H9 (cell line): ENCODE results near the gene TUB. TPM values are rescaled to one million over a fixed set of nuclear protein-coding genes. Genes with fewer than 3 reads are reported as not detected.

Experiments
- DNase-seq: peaks from one replicate; pipeline ENCODE4 v3.0.0-alpha.2; 2017
- H2AFZ ChIP-seq: one replicate; pipeline ENCODE4 v1.6.1; 2013; ENCODE audit warnings: mild to moderate bottlenecking, low read length, control low read depth, moderate library complexity
- H2AK5ac ChIP-seq: 2 replicates; pipeline ENCODE4 v1.6.1; 2013; ENCODE audit warnings: low read length, control low read depth, mixed read lengths; ENCODE audit not compliant: insufficient read length
- H2BK120ac ChIP-seq: one replicate; pipeline ENCODE4 v1.6.1; 2013; ENCODE audit warnings: low read depth, mild to moderate bottlenecking, low read length, control low read depth, inconsistent platforms; ENCODE audit not compliant: poor library complexity, severe bottlenecking
- H2BK12ac ChIP-seq: 2 replicates; pipeline ENCODE4 v1.6.1; 2013; ENCODE audit warnings: low read length, control low read depth, mixed read lengths, low read depth; ENCODE audit not compliant: insufficient read length
- H2BK15ac ChIP-seq: 2 replicates; pipeline ENCODE4 v1.6.1; 2013; ENCODE audit warnings: low read depth, low read length, control low read depth
- H2BK20ac ChIP-seq: one replicate; pipeline ENCODE4 v1.6.1; 2013; ENCODE audit warnings: low read depth, mild to moderate bottlenecking, low read length, control low read depth, inconsistent platforms; ENCODE audit not compliant: poor library complexity, severe bottlenecking
- H2BK5ac ChIP-seq: 2 replicates; pipeline ENCODE4 v1.6.1; 2013; ENCODE audit warnings: low read length, control low read depth, mixed read lengths; ENCODE audit not compliant: insufficient read length
- H3K14ac ChIP-seq: 2 replicates; pipeline ENCODE4 v1.6.1; 2013; ENCODE audit warnings: low read length, control low read depth; ENCODE audit not compliant: insufficient read depth
- H3K18ac ChIP-seq: 2 replicates; pipeline ENCODE4 v1.6.1; 2013; ENCODE audit warnings: low read depth, mild to moderate bottlenecking, mixed read lengths, low read length, control low read depth; ENCODE audit not compliant: insufficient read length
- H3K23ac ChIP-seq: 2 replicates; pipeline ENCODE4 v1.6.1; 2013; ENCODE audit warnings: low read length, control low read depth, mixed read lengths, low read depth; ENCODE audit not compliant: insufficient read length
- H3K23me2 ChIP-seq: 2 replicates; pipeline ENCODE4 v1.6.1; 2013; ENCODE audit warnings: low read depth, mild to moderate bottlenecking, mixed read lengths, low read length, control low read depth; ENCODE audit not compliant: insufficient read length, poor library complexity, severe bottlenecking
- H3K27ac ChIP-seq: 2 replicates; pipeline ENCODE4 v1.5.1; 2013; ENCODE audit warnings: low read length, control low read depth, mixed read lengths, low read depth; ENCODE audit not compliant: insufficient read length
- H3K27me3 ChIP-seq: 2 replicates; pipeline ENCODE4 v1.6.1; 2013; ENCODE audit warnings: low read length, control low read depth, inconsistent platforms; ENCODE audit not compliant: insufficient read depth
- H3K4ac ChIP-seq: 2 replicates; pipeline ENCODE4 v1.6.1; 2013; ENCODE audit warnings: low read depth, mild to moderate bottlenecking, control low read depth, inconsistent platforms, low read length, moderate library complexity
- H3K4me1 ChIP-seq: 2 replicates; pipeline ENCODE4 v1.6.1; 2013; ENCODE audit warnings: low read length, control low read depth, inconsistent platforms; ENCODE audit not compliant: insufficient read depth
- H3K4me2 ChIP-seq: 2 replicates; pipeline ENCODE4 v1.6.1; 2013; ENCODE audit warnings: low read length, control low read depth, mixed read lengths; ENCODE audit not compliant: insufficient read length, insufficient read depth
- H3K56ac ChIP-seq: 2 replicates; pipeline ENCODE4 v1.6.1; 2013; ENCODE audit warnings: low read depth, mild to moderate bottlenecking, mixed read lengths, low read length, control low read depth; ENCODE audit not compliant: insufficient read length
- H3K79me1 ChIP-seq: 2 replicates; pipeline ENCODE4 v1.6.1; 2013; ENCODE audit warnings: low read depth, mild to moderate bottlenecking, moderate library complexity, low read length, control low read depth, inconsistent platforms; ENCODE audit not compliant: insufficient read depth, poor library complexity, severe bottlenecking
- H3K79me2 ChIP-seq: 2 replicates; pipeline ENCODE4 v1.6.1; 2013; ENCODE audit warnings: low read length, control low read depth, inconsistent platforms; ENCODE audit not compliant: insufficient read depth
- H3K9ac ChIP-seq: 2 replicates; pipeline ENCODE4 v1.6.1; 2013; ENCODE audit warnings: low read length, control low read depth, mixed read lengths; ENCODE audit not compliant: insufficient read length; ENCODE audit errors: extremely low read depth
- H3K9me3 ChIP-seq: one replicate; pipeline ENCODE4 v1.6.1; 2013; ENCODE audit warnings: low read depth, low read length, inconsistent platforms; ENCODE audit not compliant: control insufficient read depth
- H3T11ph ChIP-seq: one replicate; pipeline ENCODE4 v1.6.1; 2013; ENCODE audit warnings: mild to moderate bottlenecking, low read length, control low read depth, inconsistent platforms
- H4K20me1 ChIP-seq: one replicate; pipeline ENCODE4 v1.6.1; 2013; ENCODE audit not compliant: control insufficient read depth, insufficient read length, insufficient read depth
- H4K5ac ChIP-seq: 2 replicates; pipeline ENCODE4 v1.6.1; 2013; ENCODE audit warnings: low read depth, mild to moderate bottlenecking, mixed read lengths, low read length, control low read depth; ENCODE audit not compliant: insufficient read length
- H4K8ac ChIP-seq: replicated peaks from 2 replicates; pipeline ENCODE4 v1.6.1; 2013; ENCODE audit warnings: low read length, control low read depth, mixed read lengths, low read depth; ENCODE audit not compliant: insufficient read length
- H4K91ac ChIP-seq: 2 replicates; pipeline ENCODE4 v1.6.1; 2013; ENCODE audit warnings: low read depth, mild to moderate bottlenecking, moderate library complexity, mixed read lengths, low read length, control low read depth; ENCODE audit not compliant: insufficient read length
- H3K27ac Mint-ChIP-seq, 3 experiments: 2 replicates in 2 of 3; 3 replicates in 1 of 3; pipeline ENCODE4 v1.8.0; 2020 to 2021; ENCODE audit warnings: mixed read lengths in 3 of 3, mild to moderate bottlenecking in 1 of 3, moderate library complexity in 1 of 3
- H3K27me3 Mint-ChIP-seq: 2 replicates; pipeline ENCODE4 v1.8.0; 2021; ENCODE audit warnings: low read depth, mild to moderate bottlenecking, moderate library complexity, mixed read lengths
- H3K36me3 Mint-ChIP-seq, 3 experiments: 2 replicates in 2 of 3; 3 replicates in 1 of 3; pipeline ENCODE4 v1.8.0; 2020 to 2021; ENCODE audit warnings: low read depth in 3 of 3, mixed read lengths in 3 of 3; ENCODE audit not compliant: insufficient read depth in 1 of 3
- H3K4me1 Mint-ChIP-seq, 2 experiments: 2 replicates each; pipeline ENCODE4 v1.8.0; 2020; ENCODE audit warnings: mixed read lengths in 2 of 2
- H3K4me3 Mint-ChIP-seq, 2 experiments: 2 replicates in 1 of 2; 3 replicates in 1 of 2; pipeline ENCODE4 v1.8.0; 2020 to 2021; ENCODE audit warnings: mild to moderate bottlenecking in 2 of 2, mixed read lengths in 2 of 2, moderate library complexity in 1 of 2
- H3K9me3 Mint-ChIP-seq, 2 experiments: 2 replicates in 1 of 2; 3 replicates in 1 of 2; pipeline ENCODE4 v1.8.0; 2020; ENCODE audit warnings: mild to moderate bottlenecking in 2 of 2, mixed read lengths in 2 of 2, moderate library complexity in 1 of 2
- total RNA-seq: library from RNA; stranded (reverse); gene quantifications from 2 replicates; pipeline ENCODE4 v1.2.1, GENCODE V29; 2021
- TF ChIP-seq, protein P1 (sequence below): fragments of 200-600 bp; sonication (generic); conservative IDR thresholded peaks from 3 replicates; pipeline ENCODE4 v1.8.0; 2021; ENCODE audit warnings: antibody characterized with exemption, mild to moderate bottlenecking

TUB gene
- total RNA-seq, 1 experiment from 2014 or later: 14.8 TPM

DNA sequence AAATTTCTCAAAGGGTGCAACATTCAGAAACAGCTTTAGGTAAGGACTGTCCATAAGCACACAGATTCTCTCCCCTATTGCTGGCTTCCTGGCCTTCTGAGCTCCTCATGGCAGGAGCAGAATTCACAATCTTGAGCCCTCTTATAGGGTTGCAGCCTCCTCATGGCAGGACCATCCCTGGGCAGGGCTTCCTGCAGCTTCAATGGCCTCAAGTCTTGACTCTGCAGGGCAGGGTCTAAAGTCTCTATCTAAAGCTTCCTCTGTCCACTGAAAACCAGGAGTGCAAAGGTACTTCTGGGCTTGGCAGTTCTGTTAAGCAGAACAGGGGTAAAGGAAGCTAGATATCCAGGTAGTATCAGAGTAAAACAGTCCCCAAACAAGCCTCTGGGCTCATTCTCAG is 28.7 kb downstream of the TUB start:
- no peak for DNase-seq

More for the DNA sequence above, 28.7 kb downstream of the TUB start:
- Histone ChIP-seq H3K9ac (no peak overlapping the region), H3K9me3 (no peaks in the 10 kb centered on the region), H3K27me3 (no peaks in the 10 kb centered on the region), H3K4ac (no peak overlapping the region), H2AFZ (no peak overlapping the region), H3K56ac (no peak overlapping the region), H4K91ac (no peak overlapping the region), H3K4me2 (no peak overlapping the region), H4K8ac (no peak overlapping the region), H3K4me1 (no peaks in the 10 kb centered on the region), H3K23ac (no peak overlapping the region), H3K79me1 (no peaks in the 10 kb centered on the region), H3K27ac (no peak overlapping the region), H3T11ph (no peak overlapping the region), H3K14ac (no peak overlapping the region), H2BK12ac (no peak overlapping the region), H2BK5ac (no peak overlapping the region), H2BK120ac (no peak overlapping the region), H3K79me2 (peaks cover 2% of the 10 kb centered on the region; the same call in 1 of the 2 replicates), H4K5ac (no peak overlapping the region), H3K18ac (no peak overlapping the region), H2BK15ac (no peak overlapping the region), H4K20me1 (no peaks in the 10 kb centered on the region), H2AK5ac (no peak overlapping the region), H2BK20ac (no peak overlapping the region), H3K23me2 (no peaks in the 10 kb centered on the region)
- H3K36me3 Mint-ChIP-seq: peaks cover 4 to 43% (median 23%) of the 10 kb centered on the region in 3 experiments; a peak in 5 of 7 replicates
- H3K27ac Mint-ChIP-seq: no peak overlapping the region
- H3K4me1 Mint-ChIP-seq: no peaks in the 10 kb centered on the region
- H3K27me3 Mint-ChIP-seq: no peaks in the 10 kb centered on the region
- no peak overlapping the region for H3K4me3 Mint-ChIP-seq
- no peaks in the 10 kb centered on the region for H3K9me3 Mint-ChIP-seq
- TF ChIP-seq, protein P1, sequence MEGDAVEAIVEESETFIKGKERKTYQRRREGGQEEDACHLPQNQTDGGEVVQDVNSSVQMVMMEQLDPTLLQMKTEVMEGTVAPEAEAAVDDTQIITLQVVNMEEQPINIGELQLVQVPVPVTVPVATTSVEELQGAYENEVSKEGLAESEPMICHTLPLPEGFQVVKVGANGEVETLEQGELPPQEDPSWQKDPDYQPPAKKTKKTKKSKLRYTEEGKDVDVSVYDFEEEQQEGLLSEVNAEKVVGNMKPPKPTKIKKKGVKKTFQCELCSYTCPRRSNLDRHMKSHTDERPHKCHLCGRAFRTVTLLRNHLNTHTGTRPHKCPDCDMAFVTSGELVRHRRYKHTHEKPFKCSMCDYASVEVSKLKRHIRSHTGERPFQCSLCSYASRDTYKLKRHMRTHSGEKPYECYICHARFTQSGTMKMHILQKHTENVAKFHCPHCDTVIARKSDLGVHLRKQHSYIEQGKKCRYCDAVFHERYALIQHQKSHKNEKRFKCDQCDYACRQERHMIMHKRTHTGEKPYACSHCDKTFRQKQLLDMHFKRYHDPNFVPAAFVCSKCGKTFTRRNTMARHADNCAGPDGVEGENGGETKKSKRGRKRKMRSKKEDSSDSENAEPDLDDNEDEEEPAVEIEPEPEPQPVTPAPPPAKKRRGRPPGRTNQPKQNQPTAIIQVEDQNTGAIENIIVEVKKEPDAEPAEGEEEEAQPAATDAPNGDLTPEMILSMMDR: no peak
